Measurements from ENCODE around the gene CYS1.
"Not testable (repeated sequence)": the region's sequence is repeated elsewhere in the genome, so short reads cannot be mapped to it uniquely, and the experiment has no call there.

The CYS1 gene

GRCh38 chr2:10016001-10016801 lies 64.0 kb downstream of the CYS1 start:
- Histone ChIP-seq H3K27ac (ENCODE audit: low read depth, low read length) (no peak overlapping the region), H3K4me1 (ENCODE audit: control insufficient read depth, insufficient read depth, low read length) (no peaks in the 10 kb centered on the region), H3K9ac (ENCODE audit: low read depth, low read length) (no peak overlapping the region), H3K36me3 (ENCODE audit: control insufficient read depth, insufficient read depth, low read length) (no peaks in the 10 kb centered on the region), H3K9me3 (ENCODE audit: control insufficient read depth, insufficient read depth, low read length) (no peaks in the 10 kb centered on the region), H3K27me3 (ENCODE audit: control insufficient read depth, insufficient read depth, low read length) (no peaks in the 10 kb centered on the region), H3K4me3 (ENCODE audit: low read depth, low read length) (no peak overlapping the region)

DNA sequence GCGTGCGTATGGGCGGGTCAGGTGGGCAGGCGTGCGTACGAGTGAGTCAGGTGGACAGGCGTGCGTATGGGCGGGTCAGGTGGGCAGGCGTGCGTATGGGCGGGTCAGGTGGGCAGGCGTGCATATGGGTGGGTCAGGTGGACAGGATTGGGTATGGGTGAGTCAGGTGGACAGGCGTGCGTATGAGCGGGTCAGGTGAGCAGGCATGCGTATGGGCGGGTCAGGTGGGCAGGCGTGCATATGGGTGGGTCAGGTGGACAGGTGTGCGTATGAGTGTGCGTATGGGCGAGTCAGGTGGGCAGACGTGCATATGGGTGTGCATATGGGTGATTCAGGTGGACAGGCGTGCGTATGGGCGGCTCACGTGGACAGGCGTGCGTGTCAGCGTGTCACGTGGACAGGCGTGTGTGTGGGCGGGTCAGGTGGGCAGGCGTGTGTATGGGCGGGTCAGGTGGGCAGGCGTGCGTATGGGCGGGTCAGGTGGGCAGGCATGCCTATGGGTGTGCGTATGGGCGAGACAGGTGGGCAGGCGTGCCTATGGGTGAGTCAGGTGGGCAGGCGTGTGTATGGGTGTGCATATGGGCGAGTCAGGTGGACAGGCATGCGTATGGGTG lies 64.7 kb downstream of the CYS1 start:
- H3K36me3 ChIP-seq (ENCODE audit: control insufficient read depth, insufficient read depth, low read length); H3K9me3 ChIP-seq (ENCODE audit: control insufficient read depth, insufficient read depth, low read length); H3K27me3 ChIP-seq (ENCODE audit: control insufficient read depth, insufficient read depth, low read length); H3K27ac ChIP-seq (ENCODE audit: low read depth, low read length); H3K9ac ChIP-seq (ENCODE audit: low read depth, low read length); H3K4me1 ChIP-seq (ENCODE audit: control insufficient read depth, insufficient read depth, low read length); H3K4me3 ChIP-seq (ENCODE audit: low read depth, low read length): not testable (repeated sequence)

GRCh38 chr2:10014418-10015190 lies 65.6 kb downstream of the CYS1 start:
- Histone ChIP-seq H3K36me3 (ENCODE audit: control insufficient read depth, insufficient read depth, low read length) (no peaks in the 10 kb centered on the region), H3K9me3 (ENCODE audit: control insufficient read depth, insufficient read depth, low read length) (no peaks in the 10 kb centered on the region), H3K4me1 (ENCODE audit: control insufficient read depth, insufficient read depth, low read length) (no peaks in the 10 kb centered on the region), H3K27ac (ENCODE audit: low read depth, low read length) (no peak overlapping the region), H3K27me3 (ENCODE audit: control insufficient read depth, insufficient read depth, low read length) (no peaks in the 10 kb centered on the region), H3K9ac (ENCODE audit: low read depth, low read length) (no peak overlapping the region), H3K4me3 (ENCODE audit: low read depth, low read length) (no peak overlapping the region)

- not testable (repeated sequence) for H3K36me3 ChIP-seq (ENCODE audit: control insufficient read depth, insufficient read depth, low read length); H3K4me1 ChIP-seq (ENCODE audit: control insufficient read depth, insufficient read depth, low read length); H3K27me3 ChIP-seq (ENCODE audit: control insufficient read depth, insufficient read depth, low read length); H3K4me3 ChIP-seq (ENCODE audit: low read depth, low read length); H3K9me3 ChIP-seq (ENCODE audit: control insufficient read depth, insufficient read depth, low read length); H3K27ac ChIP-seq (ENCODE audit: low read depth, low read length); H3K9ac ChIP-seq (ENCODE audit: low read depth, low read length)
Observed at GRCh38 chr2:10013651-10014417, 66.4 kb downstream of the CYS1 start.

GRCh38 chr2:10012963-10013461 lies 67.2 kb downstream of the CYS1 start:
- no peaks in the 10 kb centered on the region for H3K36me3 ChIP-seq (ENCODE audit: control insufficient read depth, insufficient read depth, low read length)
- H3K9me3 ChIP-seq (ENCODE audit: control insufficient read depth, insufficient read depth, low read length), result no peaks in the 10 kb centered on the region
- no peaks in the 10 kb centered on the region for H3K27me3 ChIP-seq (ENCODE audit: control insufficient read depth, insufficient read depth, low read length)
- H3K4me3 ChIP-seq (ENCODE audit: low read depth, low read length), result no peak overlapping the region
- no peaks in the 10 kb centered on the region; the same call in 1 of the 2 replicates for H3K4me1 ChIP-seq (ENCODE audit: control insufficient read depth, insufficient read depth, low read length)
- H3K9ac ChIP-seq (ENCODE audit: low read depth, low read length), result no peak overlapping the region
- no peak overlapping the region for H3K27ac ChIP-seq (ENCODE audit: low read depth, low read length)

GRCh38 chr2:10012366-10012962 lies 67.7 kb downstream of the CYS1 start:
- not testable (repeated sequence) for H3K9ac ChIP-seq (ENCODE audit: low read depth, low read length); H3K4me3 ChIP-seq (ENCODE audit: low read depth, low read length)

GRCh38 chr2:10011606-10012325 lies 68.4 kb downstream of the CYS1 start:
- not testable (repeated sequence) for H3K27ac ChIP-seq (ENCODE audit: low read depth, low read length); H3K4me1 ChIP-seq (ENCODE audit: control insufficient read depth, insufficient read depth, low read length); H3K9me3 ChIP-seq (ENCODE audit: control insufficient read depth, insufficient read depth, low read length)

More at GRCh38 chr2:10012366-10012962, 67.7 kb downstream of the CYS1 start:
- not testable (repeated sequence) for H3K4me1 ChIP-seq (ENCODE audit: control insufficient read depth, insufficient read depth, low read length); H3K27me3 ChIP-seq (ENCODE audit: control insufficient read depth, insufficient read depth, low read length); H3K36me3 ChIP-seq (ENCODE audit: control insufficient read depth, insufficient read depth, low read length); H3K27ac ChIP-seq (ENCODE audit: low read depth, low read length); H3K9me3 ChIP-seq (ENCODE audit: control insufficient read depth, insufficient read depth, low read length)

DNA sequence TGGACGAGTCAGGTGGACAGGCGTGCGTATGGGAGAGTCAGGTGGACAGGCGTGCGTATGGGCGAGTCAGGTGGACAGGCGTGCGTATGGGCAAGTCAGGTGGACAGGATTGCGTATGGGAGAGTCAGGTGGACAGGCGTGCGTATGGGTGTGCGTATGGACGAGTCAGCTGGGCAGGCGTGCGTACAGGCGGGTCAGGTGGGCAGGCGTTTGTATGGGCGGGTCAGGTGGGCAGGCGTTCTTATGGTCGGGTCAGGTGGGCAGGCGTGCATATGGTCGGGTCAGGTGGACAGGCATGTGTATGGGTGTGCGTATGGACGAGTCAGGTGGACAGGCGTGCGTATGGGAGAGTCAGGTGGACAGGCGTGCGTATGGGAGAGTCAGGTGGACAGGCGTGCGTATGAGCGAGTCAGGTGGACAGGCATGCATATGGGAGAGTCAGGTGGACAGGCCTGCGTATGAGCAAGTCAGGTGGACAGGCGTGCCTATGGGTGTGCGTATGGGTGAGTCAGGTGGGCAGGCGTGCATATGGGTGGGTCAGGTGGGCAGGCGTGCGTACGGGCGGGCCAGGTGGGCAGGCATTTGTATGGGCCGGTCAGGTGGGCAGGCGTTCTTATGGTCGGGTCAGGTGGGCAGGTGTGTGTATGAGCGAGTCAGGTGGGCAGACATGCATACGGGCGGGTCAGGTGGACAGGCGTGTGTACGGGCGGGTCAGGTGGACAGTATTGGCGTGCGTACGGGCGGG lies 69.2 kb downstream of the CYS1 start:
- H3K9me3 ChIP-seq (ENCODE audit: control insufficient read depth, insufficient read depth, low read length); H3K4me3 ChIP-seq (ENCODE audit: low read depth, low read length); H3K27ac ChIP-seq (ENCODE audit: low read depth, low read length); H3K36me3 ChIP-seq (ENCODE audit: control insufficient read depth, insufficient read depth, low read length); H3K27me3 ChIP-seq (ENCODE audit: control insufficient read depth, insufficient read depth, low read length); H3K4me1 ChIP-seq (ENCODE audit: control insufficient read depth, insufficient read depth, low read length); H3K9ac ChIP-seq (ENCODE audit: low read depth, low read length): not testable (repeated sequence)

More at GRCh38 chr2:10011606-10012325, 68.4 kb downstream of the CYS1 start:
- not testable (repeated sequence) for H3K4me3 ChIP-seq (ENCODE audit: low read depth, low read length); H3K9ac ChIP-seq (ENCODE audit: low read depth, low read length); H3K27me3 ChIP-seq (ENCODE audit: control insufficient read depth, insufficient read depth, low read length); H3K36me3 ChIP-seq (ENCODE audit: control insufficient read depth, insufficient read depth, low read length)

DNA sequence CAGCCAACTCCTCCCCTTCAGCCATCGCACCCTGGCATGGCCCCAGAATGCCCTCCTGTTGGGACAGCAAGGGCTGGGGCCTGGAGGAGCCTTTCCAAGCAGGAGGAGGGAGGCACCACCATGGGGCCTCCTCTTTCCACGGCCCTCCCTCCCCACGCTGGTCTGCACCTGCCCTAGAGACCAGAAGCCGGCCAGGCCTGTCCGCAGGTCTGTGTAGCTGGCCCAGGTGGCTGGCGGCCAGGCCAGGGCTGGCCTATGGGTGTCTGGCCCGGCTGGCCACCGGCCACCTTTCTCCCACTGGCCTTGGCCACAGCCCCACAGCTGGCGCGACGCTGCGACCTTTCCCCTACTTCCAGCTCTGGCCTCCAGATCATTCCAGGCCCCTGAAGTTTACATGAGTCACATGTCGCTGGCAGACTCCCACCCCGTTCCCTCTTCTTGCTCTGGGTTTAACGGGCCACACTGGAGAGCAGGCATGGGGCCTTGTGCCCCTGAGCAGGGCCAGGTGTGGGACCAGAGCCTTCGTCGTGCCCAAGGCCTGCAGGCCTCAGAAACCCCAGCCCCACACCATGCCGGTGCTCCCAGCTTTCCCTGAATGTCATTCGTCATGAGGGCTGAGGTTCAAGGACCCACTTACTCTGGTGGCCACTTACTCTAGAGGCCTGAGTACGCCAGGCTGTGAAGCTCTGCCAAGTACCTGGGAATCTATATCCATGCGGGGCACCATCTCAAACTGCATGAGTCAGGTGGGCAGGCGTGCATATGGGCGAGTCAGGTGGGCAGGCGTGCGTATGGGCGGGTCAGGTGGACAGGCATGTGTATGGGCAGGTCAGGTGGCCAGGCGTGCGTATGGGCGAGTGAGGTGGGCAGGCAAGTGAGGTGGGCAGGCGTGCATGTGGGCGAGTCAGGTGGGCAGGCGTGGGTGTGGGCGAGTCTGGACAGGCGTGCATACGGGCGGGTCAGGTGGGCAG lies 70.1 kb downstream of the CYS1 start:
- no peaks in the 10 kb centered on the region; the same call in 1 of the 2 replicates for H3K4me1 ChIP-seq (ENCODE audit: control insufficient read depth, insufficient read depth, low read length)
- H3K27me3 ChIP-seq (ENCODE audit: control insufficient read depth, insufficient read depth, low read length), result no peaks in the 10 kb centered on the region
- H3K36me3 ChIP-seq (ENCODE audit: control insufficient read depth, insufficient read depth, low read length), result no peaks in the 10 kb centered on the region
- H3K4me3 ChIP-seq (ENCODE audit: low read depth, low read length), result no peak overlapping the region
- no peak overlapping the region for H3K27ac ChIP-seq (ENCODE audit: low read depth, low read length)
- no peak overlapping the region for H3K9ac ChIP-seq (ENCODE audit: low read depth, low read length)
- H3K9me3 ChIP-seq (ENCODE audit: control insufficient read depth, insufficient read depth, low read length), result no peaks in the 10 kb centered on the region

Measured in HUES48 (cell line).